Left ventricle myocardium superior (tissue), 1 donor: ENCODE measurements around the gene OR10H3. TPM values are rescaled to one million over a fixed set of nuclear protein-coding genes. Genes with fewer than 3 reads are reported as not detected.
"Not testable (repeated sequence)": the region's sequence is repeated elsewhere in the genome, so short reads cannot be mapped to it uniquely, and the experiment has no call there.

ENCODE experiments used
- ATAC-seq: fragments of 200-7000 bp; cut with Tn5 transposase; one replicate; pipeline ENCODE4 v1.9.1; 2020; ENCODE audit warnings: mild to moderate bottlenecking, moderate library complexity
- DNase-seq: peaks from one replicate; pipeline ENCODE4 v3.0.0-alpha.2; 2020
- intact Hi-C: fragments of 100-400 bp; cut with micrococcal nuclease; formaldehyde crosslinking; loops from one replicate; pipeline ENCODE4 v1.11.0; 2022
- total RNA-seq: library from RNA; stranded (reverse); fragmentation: NEBNext Ultra II Directional; extraction: Animal tissue kit (Norgen Biotek cat#: 25700); gene quantifications from one replicate; pipeline ENCODE4 v1.2.1, GENCODE V29; 2021
- donor health status: DM: no; HTN: yes; CAD: no; lungs with severe emphysema.

The OR10H3 gene
- total RNA-seq, 1 donor from 2014 or later: not detected

GRCh38 chr19:15776264-15776663 lies 38.5 kb downstream of the OR10H3 start:
- intact Hi-C loops: no loop called here
- ATAC-seq: no peak

DNA sequence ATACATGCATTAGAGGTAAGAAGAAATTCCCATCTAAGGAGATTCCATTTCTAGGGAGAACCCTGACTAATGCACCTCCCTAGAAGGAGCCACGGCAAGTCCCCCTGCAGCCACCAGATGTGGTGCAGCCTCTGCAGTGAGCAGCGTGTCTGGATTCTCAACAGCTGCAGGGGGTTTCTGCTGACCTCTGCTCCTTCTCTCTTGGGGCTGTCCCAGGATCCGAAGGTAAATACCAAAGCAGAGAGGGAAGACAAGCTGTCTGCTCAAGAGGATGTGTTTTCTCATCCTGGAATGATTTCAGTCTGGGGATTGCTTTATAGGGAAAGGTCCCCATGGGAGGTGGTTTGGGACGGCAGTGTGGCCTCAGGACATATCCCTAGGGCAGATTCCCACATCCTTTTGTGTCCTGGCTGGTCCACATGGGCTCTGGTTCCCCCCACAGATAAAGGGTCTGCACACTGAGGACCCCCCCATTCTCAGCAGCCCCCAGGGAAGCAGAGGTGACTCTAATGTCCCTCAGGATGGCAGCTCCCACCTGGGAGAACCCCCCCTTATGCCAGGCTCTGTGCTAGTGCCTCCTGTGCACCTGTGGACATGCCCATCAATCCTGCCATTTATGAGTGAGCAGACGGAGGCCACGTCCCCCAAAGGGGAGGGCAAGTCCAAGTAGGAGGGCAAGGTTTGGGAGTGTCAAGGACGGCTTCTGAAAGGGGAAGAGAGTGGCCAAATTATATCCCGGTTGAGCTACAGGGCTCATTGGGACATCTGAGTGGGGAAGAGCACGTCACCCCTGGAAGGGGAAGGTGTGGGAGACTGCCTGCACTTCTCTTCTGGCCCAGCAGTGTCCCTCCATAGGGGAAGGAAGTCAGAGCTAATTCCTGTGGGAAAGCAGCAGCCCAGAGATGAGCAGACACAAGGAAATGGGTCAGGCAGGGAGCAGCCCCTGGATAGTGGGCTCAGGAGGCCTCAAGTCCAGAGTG lies 39.5 kb downstream of the OR10H3 start:
- no peak for DNase-seq
- intact Hi-C loops: no loop called here
- no peak for ATAC-seq

More at GRCh38 chr19:15776264-15776663, 38.5 kb downstream of the OR10H3 start:
- DNase-seq: no peak

- intact Hi-C loops: no loop called here
Observed at GRCh38 chr19:15779756-15780476, 42.1 kb downstream of the OR10H3 start.

DNA sequence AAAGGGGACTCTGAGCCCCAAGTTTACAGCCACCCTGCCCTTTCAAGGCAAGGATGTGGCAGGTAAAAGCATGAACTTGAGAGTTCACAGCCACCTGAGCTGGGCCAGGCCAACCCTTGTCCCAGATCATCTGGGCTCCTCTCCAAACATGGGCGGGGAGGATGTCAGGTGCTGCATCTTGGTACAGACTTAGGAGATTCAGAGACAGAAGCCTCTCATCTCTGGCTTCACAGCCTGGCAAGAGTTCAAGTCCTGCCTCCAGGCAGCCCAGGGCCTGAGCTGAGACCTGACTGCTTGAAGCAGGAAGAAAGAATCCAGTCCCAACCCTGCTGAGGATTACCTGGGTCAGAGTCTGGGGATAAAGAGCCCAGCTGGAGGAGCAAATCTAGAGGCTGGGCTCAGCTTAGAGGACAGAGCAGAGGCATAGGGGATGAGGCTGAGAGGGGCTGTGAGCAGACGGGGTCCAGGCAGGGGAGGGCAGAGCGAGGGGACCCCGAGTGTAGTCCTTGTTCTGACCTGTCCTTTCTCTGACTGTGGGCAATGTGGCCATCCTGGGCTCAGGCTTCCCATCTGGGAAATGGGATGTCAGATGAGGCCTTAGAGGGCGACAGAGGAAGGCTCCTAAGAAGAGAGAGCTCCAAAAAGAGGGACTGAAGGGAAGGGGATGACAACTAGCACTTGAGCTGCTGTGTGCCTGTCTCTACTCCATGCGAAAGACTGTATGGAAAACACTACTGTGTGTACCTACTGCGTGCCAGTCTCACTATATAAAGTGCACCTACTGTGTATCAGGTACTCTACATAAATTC lies 43.0 kb downstream of the OR10H3 start:
- no peak for DNase-seq
- ATAC-seq: peak; percentile 31
- intact Hi-C loops: no loop called here

More at GRCh38 chr19:15779756-15780476, 42.1 kb downstream of the OR10H3 start:
- peak; percentile 95 for ATAC-seq
- DNase-seq: peak; percentile 80

DNA sequence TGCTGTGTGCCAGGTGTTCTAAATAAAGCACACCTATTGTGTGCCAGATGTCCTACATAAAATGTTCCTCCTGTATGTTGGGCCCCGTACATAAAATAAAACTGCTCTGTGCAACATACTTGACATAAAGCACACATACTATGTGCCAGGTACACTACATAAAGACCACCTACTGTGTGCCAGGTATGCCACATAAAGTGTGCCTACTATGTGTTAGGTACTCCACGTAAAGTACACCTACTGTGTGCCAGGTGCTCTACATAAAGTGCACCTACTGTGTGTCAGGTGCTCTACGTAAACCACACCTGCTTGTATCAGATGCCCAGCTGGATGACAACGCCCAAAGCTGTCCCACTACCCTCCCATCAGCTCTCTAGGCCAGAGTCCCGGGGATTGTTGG lies 43.9 kb downstream of the OR10H3 start:
- ATAC-seq: no peak
- intact Hi-C loops: no loop called here
- DNase-seq: no peak

DNA sequence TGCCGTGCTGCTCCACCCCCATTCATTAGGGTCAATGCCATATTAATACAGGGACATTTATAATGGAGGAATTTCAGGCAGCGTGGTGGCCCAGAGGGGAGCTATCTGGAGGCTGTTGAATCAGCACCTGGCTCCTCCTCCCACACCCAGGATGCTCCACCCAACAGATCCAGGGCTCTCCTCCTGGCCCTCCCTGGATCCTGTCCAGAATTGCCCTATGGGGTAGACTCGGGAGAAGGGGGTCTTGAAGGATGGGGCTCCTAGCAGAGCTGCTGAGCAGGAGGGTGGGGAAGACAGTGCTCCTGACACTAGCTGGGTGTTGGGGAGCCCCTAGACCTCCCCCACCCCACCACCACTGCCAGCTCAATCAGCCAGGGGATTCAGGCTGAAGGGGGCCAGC lies 44.4 kb downstream of the OR10H3 start:
- intact Hi-C loops: no loop called here
- ATAC-seq (no peak), DNase-seq (no peak)

GRCh38 chr19:15782896-15783295 lies 45.1 kb downstream of the OR10H3 start:
- ATAC-seq, DNase-seq, intact Hi-C loops: not testable (repeated sequence)

DNA sequence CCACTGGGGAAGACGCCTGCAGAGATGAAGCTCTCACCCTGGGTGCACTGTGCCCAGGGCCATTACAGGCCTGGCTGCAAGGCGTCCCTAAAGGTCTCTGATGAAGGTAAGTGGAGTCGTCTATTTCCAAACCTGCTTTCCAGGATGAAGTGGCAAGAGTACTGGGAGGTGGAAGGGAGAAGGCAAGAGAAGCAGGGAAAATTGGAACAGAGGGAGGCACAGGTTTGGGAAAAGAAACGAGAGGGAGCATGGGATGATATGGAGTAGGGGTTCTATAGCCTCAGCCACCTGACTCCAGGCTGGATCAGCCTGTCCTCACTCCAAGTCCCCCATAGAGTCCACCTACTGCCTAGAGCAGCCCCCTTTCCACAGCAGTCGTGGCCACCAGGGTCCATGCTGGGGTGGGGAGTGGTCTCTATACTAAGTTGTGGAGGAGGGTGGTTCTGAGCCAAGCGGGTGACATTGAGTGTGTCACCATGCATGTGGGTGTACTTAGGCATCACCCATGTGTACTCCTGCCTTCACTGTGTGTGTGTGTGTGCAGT lies 49.9 kb downstream of the OR10H3 start, which contains the start of gene OR10H5:
TSS of gene OR10H5 (plus strand) at position 51 of the 545 bp plus-strand sequence. CDS start 6,388 bp downstream, outside the sequence.
- DNase-seq: no peak
- intact Hi-C loops: no loop called here
- no peak for ATAC-seq

DNA sequence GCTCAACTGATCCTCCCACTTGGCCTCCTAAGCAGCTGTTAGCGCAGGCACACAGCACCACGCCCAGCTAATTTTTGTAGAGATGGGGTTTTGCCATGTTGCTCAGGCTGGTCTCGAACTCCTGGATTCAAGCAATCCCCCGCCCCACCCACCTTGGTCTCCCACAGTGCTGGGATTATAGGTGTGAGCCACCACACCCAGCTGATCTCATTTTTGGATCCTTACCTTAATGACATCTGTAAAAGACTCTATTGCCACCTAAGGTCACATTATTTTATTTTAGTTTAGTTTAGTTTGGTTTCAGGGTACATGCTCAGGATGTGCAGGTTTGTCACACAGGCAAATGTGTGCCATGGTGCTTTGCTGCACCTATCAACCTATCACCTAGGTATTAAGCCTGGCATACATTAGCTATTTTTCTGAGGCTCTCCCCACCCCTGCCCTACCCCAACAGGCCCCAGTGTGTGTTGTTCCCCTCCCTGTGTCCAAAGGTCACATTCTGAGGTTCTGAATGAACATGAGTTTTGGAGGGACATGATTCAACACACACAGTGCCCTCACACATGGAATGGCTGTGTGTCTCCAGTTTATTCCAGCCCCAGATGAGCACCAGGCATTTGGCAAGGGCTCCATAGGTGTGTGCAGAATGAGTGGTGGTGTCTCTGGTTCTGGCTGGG lies 50.9 kb downstream of the OR10H3 start:
- no peak for ATAC-seq
- intact Hi-C loops: no loop called here
- no peak for DNase-seq

- ATAC-seq (no peak), DNase-seq (no peak)
- intact Hi-C loops: no loop called here
Observed at GRCh38 chr19:15790096-15790495, 52.3 kb downstream of the OR10H3 start.

Other genes with a start within 250 kb of the OR10H3 start
- not detected for gene CYP4F22, start 229.5 kb upstream of the OR10H3 start, total RNA-seq
- gene CYP4F8, start 122.8 kb upstream of the OR10H3 start, total RNA-seq: not detected
- gene CYP4F3, start 97.1 kb upstream of the OR10H3 start, total RNA-seq: 0.79 TPM
- gene CYP4F12, start 64.9 kb upstream of the OR10H3 start, total RNA-seq: 3.4 TPM
- gene OR10H2, start 10.0 kb upstream of the OR10H3 start, total RNA-seq: not detected
- gene OR10H5, start 49.7 kb downstream of the OR10H3 start, total RNA-seq: not detected
- gene OR10H1, start 77.7 kb downstream of the OR10H3 start, total RNA-seq: not detected
- gene CYP4F2, start 160.1 kb downstream of the OR10H3 start, total RNA-seq: not detected
- 0.27 TPM for gene CYP4F11, start 196.5 kb downstream of the OR10H3 start, total RNA-seq
- not detected for gene OR10H4, start 211.0 kb downstream of the OR10H3 start, total RNA-seq